Measurements from ENCODE around the gene FAM120AOS.

The FAM120AOS gene

GRCh38 chr9:93453047-93453914 is at the start of gene FAM120AOS:
Gene FAM120AOS, minus strand, starts transcription at chr9:93453581. Its CDS starts 872 bp downstream, at chr9:93452709.
- peak; percentile 92 for DNase-seq (ENCODE audit: low read depth)

DNA sequence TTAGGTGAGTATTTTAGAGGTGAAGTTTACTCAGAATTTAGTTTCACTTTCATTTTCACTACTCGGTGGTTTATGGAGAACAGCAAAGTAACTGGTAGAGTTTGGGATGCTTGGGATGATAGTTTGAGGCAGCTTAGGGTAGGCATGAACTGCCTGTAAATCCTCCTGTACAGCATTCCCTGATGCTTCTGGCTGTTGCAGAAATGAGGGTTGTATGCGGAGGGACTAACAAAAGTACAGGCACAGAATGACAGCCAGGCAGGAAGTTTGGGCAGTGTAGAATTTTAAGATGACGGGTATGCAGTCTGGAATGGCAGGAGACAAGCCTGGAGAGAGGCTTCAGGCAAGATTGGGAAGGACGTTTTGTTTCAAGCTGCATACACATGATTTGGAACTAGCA is 48.0 kb upstream of the FAM120AOS start:
- DNase-seq (ENCODE audit: low read depth), result no peak

DNA sequence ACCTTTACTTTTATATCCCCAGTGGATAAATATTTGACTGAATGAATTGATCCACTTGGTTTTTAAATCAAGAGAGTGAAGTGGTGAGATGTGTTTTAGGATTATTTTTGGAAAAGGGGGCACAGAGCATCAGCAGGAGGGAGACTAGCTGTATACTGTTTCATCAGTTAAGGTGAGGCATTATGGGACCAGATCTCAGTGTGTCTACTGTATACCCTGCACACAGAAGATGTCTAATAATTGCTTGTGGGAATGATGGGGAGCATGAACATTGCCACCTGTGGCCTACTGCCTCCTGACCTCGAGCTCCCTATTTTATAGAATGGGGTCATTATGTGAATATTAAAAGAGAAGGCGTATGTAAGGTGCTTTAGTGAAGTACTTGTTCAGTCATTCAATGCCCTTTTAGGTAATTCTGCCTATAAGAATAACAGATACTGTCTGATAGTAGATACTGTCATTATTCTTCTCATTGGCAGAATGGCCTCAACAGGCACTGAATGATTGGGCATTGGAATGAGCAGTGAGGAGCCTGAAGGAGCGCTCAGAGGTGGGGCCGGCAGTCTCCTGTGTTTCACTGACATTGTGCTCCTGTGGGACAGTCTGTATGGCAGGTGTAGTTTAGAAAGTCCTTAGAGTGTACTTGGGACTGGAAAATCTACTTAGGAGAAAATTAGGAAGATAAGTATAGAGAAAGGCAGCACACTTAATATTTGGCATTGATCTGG is 47.4 kb upstream of the FAM120AOS start:
- no peak for DNase-seq (ENCODE audit: low read depth)

GRCh38 chr9:93496285-93496684 is 42.9 kb upstream of the FAM120AOS start:
- DNase-seq (ENCODE audit: low read depth), result no peak

DNA sequence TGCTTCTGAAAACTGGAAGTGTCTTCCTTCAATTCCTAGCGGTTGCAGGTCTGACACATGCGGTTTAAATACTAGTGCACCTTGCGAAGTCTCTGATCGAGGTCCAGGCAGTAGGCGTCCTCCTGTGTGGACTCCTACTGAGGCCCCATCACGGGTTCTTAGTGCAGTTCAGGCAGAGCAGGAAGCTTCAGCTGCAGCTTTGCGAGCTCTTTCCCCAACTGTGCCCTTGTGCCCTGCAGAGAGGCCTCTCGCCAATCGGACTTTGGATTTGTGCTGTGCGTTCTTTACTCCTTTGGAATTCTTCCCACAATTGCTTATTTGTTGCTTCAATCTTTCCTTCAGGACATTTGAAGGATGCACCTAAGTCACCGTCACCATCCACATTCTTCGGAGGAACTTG is 40.6 kb upstream of the FAM120AOS start:
- DNase-seq (ENCODE audit: low read depth), result no peak

DNA sequence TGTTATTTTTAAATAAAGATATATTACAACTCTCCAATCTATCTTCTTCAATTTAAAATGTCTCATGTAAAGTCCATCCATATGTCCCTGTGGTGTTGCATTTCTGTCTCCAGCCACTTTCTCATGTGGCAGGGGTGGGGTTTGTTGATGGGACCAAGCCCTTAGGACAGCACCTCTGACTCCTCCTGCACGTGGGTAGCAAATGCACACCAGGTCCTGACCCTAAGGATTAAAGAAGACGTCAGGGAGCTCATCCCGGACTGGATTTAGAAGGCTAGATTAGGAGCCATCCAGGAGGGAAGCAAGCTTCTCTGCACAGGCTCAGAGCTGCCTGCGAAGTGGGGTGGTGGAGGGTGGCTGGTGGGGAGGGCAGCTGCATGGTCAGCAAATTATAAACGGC is 38.9 kb upstream of the FAM120AOS start:
- no peak for DNase-seq (ENCODE audit: low read depth)

- no peak for DNase-seq (ENCODE audit: low read depth)
Observed at GRCh38 chr9:93491593-93492232, 38.3 kb upstream of the FAM120AOS start.

- no peak for DNase-seq (ENCODE audit: low read depth)
Observed at GRCh38 chr9:93488244-93488643, 34.9 kb upstream of the FAM120AOS start.

DNA sequence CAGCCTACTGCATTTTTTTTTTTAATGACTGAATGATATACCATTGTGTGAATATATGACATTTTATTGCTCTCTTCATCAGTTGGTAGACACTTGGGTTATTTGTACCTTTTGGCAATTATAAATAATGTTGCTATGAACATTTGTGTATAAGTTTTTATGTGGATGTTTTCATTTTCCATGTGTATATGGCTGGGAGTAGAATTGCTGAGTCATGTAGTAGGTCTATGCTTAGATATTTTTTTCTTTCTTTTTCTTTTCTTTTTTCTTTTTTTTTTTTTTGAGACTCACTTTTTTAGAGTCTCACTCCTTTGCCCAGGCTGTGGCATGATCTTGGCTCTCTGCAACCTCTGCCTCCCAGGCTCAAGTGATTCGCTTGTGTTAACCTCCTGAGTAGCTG is 32.9 kb upstream of the FAM120AOS start:
- DNase-seq (ENCODE audit: low read depth), result no peak

DNA sequence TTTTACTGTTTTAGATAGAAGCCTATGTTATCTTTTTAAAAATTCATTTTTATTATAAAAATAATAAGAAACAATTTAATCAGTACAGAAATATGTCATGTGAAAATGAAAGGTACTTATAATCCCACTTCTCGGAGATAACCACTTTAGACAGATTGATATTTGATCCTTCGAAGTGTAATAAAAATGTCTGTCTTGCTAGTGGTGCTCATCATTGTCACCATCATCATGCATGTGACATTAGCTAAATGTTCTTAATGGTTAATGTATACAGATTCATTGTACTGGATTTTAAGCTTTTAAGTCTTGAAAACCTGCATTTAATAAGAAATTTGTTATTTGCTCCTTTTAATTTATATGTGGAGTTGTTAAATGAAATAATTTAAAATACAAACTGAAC is 30.1 kb upstream of the FAM120AOS start:
- DNase-seq (ENCODE audit: low read depth), result no peak

DNA sequence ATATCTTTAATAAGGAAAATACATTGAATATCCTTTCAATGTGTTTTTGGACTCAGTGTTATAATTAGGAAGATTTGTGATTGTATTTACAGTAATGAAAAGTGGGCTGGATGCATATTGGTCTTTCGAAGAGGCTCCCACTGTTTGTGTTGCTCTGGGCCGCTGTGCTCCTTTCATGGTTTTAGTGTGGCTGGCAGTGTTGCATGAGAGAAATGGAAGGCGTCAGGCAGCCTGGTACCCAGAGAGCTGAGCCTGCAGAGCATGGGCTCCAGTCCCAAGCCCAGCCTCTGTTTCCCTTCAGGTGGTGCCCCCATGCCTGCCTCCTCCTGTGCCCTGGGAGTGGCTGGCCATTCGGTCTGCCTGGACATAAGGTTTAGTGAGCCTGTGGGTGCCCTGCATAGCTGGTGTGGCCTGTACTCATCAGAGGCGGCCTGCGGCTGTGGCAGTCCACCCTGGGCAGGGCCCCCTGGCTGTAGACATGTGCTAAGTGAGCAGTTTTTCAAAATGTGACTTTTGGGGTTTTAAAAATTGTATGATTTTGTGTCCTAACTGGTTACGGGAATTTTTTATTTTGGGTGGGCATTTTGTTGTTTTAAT is 27.4 kb upstream of the FAM120AOS start:
- no peak for DNase-seq (ENCODE audit: low read depth)

DNA sequence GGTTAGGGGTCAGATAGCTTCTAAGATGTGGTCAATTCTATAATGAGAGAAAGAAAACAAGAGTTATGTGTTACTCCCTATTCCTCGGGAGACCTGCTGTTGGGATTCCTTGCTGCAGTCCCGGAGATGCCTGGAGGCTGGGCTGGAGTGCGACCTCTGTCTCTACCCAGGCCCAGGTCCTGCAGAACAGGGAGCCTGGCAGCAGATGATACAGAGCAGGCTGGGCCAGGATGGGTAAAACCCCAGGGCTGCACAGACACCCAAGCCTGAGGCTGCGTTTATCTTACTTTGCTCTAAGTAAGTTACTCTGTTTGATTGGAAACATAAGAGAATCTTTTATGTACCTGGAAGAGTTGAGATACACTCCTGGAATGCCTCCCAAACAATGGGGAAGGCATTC is 26.9 kb upstream of the FAM120AOS start:
- no peak for DNase-seq (ENCODE audit: low read depth)

GRCh38 chr9:93479726-93480125 is 26.3 kb upstream of the FAM120AOS start:
- DNase-seq (ENCODE audit: low read depth), result no peak

- DNase-seq (ENCODE audit: low read depth), result no peak
Observed at GRCh38 chr9:93477397-93477796, 24.0 kb upstream of the FAM120AOS start.

DNA sequence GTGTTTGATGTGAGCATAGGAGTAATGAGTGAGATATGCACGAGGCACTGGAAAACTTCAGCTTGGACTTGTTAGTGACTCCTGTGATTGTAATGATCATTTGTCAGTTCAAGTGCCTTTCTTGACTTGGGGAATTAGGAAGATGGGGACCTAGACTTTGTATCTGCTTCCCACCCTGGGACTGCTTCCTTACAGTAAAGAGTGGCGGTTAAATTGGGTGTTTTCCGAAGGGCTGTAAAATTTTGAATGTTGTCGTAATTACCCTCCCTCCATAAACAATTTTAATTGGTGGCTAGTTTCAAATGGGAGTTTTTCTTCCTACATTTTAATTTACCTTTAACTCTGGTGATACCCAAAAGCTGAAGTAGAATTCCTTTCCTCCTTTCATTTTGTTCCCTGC is 23.5 kb upstream of the FAM120AOS start:
- DNase-seq (ENCODE audit: low read depth), result no peak

GRCh38 chr9:93475856-93476255 is 22.5 kb upstream of the FAM120AOS start:
- DNase-seq (ENCODE audit: low read depth), result no peak

DNA sequence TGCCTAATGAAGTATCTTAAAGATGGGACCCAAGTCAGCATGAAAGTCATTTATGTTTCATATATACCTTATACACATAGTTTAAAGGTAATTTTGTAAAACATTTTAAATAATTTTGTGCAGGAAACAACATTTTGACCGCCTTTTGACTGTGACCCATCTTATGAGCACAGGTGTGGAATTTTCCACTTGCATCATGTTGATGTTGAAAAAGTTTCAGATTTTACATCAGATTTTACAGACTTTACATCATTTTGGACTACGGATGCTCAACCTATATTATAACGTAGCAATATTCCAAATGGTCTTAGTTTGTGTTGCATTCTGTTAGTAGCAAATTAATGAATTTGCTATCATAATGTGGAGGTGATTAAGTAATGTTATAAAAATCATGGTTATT is 21.7 kb upstream of the FAM120AOS start:
- DNase-seq (ENCODE audit: low read depth), result no peak

DNA sequence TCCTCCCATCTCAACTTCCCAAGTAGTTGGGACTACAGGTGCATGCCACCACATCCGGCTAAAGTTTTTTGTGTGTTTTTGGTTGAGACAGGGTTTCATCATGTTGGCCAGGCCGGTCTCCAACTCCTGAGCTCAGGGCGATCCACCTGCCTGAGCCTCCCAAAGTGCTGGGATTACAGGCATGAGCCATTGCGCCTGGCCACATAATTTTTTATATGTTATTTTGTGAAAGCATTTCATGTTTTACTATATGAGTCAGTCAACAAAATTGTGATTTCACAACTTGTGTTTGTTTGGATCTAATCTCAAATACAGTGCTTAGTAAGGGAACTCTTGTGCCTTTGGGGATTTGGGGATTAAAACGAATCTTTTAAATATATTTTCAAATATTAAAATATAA is 20.0 kb upstream of the FAM120AOS start:
- DNase-seq (ENCODE audit: low read depth), result no peak

- no peak for DNase-seq (ENCODE audit: low read depth)
Observed at GRCh38 chr9:93471124-93471523, 17.7 kb upstream of the FAM120AOS start.

- no peak for DNase-seq (ENCODE audit: low read depth)
Observed at GRCh38 chr9:93470391-93470790, 17.0 kb upstream of the FAM120AOS start.

- no peak for DNase-seq (ENCODE audit: low read depth)
Observed at GRCh38 chr9:93468763-93469456, 15.5 kb upstream of the FAM120AOS start.

DNA sequence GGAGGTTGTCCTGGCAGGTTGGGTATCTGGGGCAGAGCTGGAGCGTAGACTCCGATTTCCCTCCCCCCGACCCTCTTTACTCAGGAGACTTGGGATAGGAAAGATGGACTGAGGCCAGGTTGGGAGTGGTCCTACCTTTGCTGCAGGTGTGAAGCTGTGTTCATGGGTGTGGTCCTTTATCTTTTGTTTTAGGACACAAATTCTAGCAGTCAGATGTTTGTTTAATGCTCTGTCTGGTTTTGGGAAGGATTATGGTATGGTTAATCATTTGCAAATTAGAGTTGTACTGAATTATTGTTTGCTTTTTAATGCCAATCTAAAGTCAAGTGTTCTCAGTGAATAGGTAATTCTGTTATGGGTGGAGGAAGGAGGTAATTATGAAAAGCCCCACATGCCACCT is 14.1 kb upstream of the FAM120AOS start:
- DNase-seq (ENCODE audit: low read depth), result no peak
